HG02938 (cell line): ENCODE data around the gene GBGT1.
"Not testable (repeated sequence)": the region's sequence is repeated elsewhere in the genome, so short reads cannot be mapped to it uniquely, and the experiment has no call there.

Experiments used
- ATAC-seq: cut with Tn5 transposase; IDR thresholded peaks from one replicate; pipeline ENCODE4 v1.9.1; 2021; ENCODE audit warnings: mild to moderate bottlenecking, moderate library complexity; ENCODE audit not compliant: unreplicated experiment

GBGT1 gene

DNA sequence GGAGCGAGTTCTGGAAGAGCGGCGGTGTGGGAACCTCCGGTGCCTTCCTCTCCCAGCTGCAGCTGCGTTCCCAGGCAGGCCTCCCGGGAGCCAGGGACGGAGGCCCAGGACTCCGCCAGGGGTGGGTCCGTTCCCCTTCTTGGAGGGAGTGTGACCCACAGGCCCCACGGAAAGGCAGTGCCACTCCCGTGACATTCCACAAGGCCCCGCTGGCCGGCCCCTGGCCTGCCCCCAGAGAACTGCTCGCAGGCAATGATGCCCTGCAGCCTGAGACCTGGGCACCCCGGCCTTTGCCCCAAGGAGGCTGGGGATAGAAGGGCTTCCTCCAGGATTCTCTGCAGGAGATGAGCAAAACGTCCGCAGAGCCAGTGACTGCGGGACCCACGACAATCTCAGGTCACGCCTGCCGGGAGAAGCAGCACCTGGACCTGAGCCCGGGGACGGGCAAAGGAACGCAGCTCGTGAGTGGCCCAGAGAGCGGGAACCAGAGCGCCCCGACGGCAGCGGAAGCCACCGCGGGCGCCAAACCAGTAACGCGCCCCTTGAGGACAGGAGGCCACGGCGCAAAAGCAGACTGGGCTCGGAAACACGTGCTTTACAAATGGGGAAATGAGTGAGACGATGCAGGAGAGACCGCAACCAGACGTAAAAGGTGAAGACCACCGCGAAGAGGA, 36.1 kb upstream of the GBGT1 start:
- no peak for ATAC-seq

DNA sequence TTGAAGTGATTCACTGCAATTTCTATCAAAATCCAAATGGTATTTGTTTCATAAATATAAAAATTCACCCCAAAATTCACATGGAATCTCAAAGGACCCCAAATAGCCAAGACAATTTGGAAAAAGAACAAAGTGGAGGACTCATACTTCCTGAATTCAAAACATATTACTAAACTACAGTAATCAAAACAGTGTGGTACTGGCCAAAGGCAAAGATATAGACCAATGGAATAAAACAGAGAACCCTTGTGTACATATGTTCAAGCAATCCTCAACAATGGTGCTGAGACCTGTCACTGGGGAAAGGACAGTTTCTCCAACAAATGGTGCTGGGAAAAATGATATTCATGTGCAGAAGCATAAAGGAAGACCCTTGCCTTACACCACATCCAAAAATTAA, 31.3 kb upstream of the GBGT1 start:
- ATAC-seq = no peak

DNA sequence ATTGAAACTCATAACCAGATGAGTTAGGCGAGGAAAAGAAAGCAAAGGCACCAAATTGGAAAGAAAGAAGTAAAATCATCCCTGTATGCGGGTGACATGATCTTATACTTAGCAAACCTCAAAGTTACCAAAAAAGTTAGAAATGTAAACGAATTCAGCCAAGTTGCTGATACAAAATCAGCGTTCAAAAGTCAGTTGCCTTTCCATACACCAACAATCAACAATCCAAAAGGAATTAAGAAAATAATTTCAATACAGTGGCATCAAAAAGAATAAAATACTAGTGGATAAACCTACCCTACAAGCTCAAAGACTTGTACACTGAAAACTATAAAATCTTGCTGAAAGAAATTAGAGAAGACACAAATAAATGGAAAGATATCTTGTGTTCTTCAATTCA, 30.9 kb upstream of the GBGT1 start:
- ATAC-seq = no peak

DNA sequence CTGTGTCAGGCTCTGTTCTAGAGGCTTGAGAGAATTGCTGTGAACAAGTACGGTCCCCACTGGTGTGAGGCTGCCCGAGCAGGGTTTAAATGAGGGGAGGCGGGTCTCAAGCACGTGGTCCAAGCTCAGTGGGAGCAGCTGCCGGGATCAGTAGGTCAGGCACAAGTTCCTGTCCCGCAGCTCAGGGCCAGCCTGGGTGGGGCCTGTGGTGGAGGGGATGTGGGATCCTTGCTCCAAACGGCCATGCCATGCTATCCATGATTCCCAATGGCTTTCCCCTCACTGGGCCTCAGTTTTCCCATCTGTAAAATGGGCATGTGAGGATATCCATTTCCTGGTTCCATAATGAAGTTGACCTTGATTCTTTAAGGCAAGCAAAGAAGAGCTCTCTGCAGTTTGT, 28.3 kb upstream of the GBGT1 start:
- no peak for ATAC-seq

DNA sequence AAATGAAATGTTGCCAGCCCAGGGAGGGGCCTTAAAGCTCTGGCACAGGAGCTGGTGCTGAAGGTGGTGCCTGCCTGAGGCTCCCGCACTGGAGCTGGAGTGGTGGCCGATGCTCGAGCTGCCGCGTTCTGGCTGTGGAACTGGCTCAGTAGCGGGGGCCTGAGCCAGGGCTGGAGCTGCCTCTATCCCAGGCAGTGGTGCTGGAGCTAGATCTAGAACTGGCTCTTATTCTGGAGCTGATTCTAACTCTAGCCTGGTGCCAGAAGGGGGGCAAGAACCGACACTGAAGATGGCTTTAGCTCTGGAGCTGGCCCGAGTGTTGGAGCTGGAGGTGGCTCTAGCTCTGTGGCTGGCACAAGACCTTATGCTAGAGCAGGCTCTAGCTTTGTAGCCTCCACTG, 26.1 kb upstream of the GBGT1 start:
- no peak for ATAC-seq

DNA sequence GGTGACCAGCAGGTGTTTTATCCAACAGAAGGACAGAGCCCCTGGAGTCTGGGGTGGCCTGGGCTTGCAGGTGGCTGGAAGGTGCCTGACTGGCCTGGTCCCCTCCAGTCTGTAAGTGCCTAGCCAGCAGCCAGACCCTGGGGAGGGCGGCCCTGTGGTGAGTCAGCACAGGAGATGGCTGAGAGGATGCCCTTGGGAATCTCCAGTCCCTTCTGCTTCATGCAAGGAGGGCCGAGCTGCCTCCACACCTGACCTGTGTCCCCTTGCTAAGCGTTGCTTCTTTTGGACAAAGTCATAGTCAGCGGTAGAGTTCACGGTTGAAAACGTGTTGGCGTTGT, 25.1 kb upstream of the GBGT1 start:
- ATAC-seq = no peak

DNA sequence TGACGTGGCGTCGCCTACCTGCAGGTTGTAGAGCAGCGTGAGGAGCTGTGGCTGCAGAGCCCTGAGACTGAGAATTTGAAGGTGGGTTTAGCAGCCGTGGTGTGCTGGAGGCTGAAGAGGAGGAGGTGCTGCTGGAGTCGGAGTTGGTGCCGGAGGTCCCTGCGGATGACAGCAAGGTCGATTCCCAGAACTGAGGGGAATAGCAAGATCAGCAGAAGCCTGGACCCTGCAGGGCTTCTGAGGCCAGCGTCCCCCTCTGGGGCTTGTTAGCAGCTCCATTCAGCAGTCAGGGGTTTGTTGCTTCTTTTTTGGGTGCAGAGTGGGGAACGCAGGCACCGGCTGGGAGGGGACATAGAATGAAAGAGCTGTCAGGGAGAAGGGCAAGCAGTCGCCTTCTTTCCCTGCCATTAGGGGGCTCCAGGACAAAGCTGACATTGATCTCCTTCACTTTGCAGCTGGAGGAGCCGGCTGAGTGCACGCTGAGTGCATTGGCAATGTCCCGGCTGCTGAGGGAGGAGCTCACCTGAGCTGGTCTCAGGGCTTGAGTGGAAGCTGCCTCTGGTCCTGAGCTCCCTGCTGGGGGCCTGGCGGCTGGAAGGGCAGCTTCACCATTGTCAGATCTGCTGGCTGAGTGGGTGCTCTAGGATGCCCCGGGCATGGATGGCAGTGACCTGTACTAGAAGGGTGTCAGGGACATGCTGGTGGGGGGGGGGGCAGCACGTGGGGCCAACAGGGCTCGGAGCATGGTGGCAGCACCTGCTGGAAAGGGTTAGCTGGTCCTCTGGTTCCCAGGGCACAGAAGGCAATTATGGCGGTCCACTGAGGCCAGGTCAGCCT, 24.5 kb upstream of the GBGT1 start:
- no peak for ATAC-seq

DNA sequence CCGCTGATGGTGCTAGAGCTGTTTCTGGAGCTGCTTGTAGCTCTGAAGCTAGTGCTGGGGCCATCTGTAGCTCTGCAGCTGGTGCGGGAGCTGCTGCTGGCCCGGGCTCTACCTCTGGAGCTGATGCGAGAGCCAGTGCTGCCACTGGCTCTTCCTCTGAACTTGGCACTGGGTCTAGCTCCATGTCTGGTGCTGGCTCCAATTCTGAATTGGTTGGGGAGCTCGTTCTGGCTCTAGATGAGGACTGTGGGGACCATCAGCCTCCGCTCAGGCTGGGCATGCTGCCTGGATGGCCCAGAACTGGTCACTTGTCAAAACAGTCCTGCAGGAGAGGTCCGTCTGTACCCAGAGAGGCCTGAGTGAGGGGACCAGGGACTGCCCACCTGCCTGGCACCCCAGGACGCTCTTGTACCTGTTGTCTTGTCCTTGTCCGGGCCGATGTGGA, 23.9 kb upstream of the GBGT1 start:
- no peak for ATAC-seq

DNA sequence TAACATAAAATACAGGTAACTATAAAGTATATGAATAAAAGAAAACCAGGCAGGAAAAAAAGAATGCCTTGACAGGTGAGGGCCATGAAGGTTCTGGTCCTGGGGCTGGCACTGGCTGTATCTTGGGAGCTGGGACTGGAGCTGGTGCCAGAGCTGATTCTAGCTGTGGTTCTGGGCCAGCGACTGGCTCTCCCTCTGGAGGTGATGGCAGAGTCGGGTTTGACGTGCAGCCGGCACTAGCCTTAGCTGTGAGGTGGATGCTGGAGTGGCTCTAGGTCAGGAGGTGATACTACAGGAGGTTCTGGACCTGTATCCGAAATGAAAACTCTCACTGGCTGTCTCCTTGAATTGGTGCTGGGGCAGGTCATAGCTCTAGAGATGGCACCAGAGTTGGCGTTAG, 23.0 kb upstream of the GBGT1 start:
- no peak for ATAC-seq

DNA sequence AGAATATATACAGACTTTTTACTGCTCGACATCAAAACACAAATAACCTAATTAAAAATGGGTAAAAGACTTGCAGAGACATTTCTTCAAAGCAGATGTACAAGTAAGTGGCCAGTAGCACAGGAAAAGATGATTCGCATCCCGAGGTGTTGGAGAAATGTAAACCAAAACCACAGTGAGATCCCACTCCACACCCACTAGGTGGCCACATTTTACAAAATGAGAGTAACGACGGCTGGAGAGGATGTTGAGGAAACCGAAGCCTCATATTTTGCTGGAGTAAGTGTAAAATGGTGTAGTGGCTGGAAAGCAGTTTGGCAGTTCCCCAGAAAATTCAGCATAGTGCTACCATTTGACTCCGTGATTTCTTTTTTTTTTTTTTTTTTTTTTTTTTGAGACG, 21.3 kb upstream of the GBGT1 start:
- ATAC-seq = no peak

DNA sequence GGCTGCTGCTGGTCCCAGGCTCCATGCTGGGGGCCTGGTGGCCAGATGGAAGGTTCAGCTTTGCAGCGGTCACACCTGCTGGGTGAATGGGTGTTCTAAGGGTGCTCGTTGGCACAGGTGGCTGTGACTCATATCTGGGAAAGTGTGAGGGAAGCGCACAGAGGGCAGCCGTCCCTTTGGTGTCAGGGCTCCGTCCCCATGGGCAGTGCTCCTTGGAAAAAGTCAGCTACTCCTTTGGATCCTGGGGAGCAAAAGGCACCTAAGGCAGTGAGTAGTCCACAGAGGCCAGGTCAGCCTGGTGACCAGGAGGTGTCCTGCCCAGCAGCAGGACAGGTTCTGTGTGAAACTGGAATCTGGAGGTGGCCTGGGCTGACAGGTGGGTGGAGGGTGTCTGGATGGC, 18.4 kb upstream of the GBGT1 start:
- no peak for ATAC-seq

DNA sequence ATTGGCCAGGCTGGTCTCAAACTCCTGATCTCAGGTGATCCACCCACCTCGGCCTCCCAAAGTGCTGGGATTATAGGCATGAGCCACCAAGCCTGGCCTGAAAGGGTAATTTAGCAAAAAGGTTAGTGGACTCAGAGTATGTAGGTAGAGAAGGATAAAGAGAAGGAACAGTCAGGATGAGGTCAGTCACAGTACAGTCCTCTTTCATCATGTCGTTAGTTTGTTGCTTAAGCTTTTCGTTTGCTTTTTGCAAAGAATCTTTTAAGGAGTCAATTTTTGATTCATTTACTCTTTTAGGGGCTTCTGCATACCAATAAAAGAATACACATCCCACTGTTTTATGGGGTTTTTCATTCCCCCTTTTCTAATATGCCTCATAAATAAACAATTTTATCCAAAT, 17.8 kb upstream of the GBGT1 start:
- no peak for ATAC-seq

DNA sequence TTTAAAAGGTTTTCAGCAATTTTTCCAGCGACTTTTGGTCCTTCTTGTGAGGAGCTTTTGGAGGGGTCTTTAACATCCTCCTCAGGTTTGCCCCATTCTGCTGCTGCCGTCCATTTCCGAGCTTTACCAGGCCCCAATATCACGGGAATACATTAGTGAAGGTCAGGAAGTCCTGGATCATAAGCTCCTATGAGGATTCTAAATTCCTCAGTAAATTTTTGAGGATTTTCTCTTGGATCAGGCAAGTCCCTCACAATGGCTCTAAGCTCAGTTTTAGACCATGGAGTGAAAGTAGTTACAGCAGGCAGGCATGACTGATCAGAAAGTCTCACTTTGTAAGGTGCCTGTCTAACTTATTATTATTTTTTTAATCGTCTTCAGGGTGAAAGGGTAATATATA, 17.2 kb upstream of the GBGT1 start:
- no peak for ATAC-seq

DNA sequence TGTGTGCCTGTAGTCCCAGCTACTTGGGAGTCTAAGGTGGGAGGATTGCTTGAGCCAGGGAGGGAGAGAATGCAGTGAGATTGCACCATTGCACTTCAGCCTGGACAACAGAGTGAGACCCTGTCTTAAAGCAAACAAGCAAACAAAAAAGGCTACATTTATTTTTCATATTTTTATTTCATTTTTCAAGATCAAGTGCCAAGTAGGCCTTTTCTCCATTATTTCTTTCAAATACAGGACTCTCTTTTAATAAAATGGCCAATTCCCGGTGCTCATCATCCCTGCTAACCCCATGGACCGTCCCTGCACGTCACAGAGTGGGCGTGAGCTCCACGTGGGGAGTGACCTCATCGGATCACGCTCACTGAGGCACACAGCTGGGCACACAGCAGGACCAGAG, 9.3 kb upstream of the GBGT1 start:
- ATAC-seq = no peak

DNA sequence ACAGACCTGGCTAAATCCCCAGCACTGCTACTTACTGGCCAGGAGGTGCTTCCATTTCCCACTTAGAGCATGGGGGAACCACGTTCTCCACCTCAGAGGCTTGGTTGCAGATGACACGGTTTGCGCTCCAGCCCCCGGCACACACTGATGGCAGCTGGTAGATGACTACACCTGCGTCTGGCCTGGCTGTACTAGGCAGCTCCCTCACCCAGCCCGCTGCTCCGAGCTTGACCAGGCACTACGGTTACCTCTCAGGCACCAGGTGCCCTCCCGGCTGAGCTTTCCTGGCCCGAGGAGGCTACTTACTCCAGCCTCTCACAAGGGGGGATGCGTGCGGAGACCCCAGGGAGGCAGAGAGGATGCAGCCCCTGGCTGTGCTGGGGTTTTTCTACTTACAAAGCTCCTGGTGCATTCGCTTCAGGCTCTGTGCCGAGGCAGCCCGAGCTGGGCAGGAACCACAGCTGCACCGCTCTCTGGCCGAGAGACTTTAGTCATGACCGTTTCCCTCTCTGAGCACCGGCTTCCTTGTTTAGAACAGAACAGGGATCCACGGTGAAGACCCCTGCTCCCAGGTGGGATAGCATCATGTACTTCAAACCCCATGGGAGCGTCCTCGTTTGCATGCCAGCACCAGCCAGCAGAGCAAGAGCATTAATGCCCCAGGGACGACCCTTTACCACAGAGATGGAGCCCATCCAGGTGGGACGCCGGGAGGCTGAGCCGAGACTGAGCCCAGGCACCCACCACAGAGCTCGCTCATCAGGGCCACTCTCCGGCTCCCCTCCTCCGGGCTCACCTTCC, 7.6 kb upstream of the GBGT1 start:
- ATAC-seq = no peak

DNA sequence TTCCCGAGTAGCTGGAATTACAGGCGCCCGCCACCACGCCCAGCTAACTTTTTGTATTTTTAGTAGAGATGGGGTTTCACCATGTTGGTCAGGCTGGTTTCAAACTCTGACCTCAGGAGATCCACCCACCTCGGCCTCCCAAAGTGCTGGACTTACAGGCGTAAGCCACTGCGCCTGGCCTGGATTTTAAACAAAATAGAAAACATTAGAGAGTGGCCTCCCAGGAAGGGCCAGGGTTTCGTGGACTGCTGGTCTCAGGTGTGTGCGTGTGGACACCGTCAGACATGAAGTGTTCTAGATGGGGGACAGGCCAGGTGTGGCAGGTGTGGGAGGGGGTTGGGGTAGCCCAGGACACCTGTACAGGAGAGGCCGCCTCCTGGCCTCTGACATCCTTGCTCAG, 7.0 kb upstream of the GBGT1 start:
- ATAC-seq = no peak

DNA sequence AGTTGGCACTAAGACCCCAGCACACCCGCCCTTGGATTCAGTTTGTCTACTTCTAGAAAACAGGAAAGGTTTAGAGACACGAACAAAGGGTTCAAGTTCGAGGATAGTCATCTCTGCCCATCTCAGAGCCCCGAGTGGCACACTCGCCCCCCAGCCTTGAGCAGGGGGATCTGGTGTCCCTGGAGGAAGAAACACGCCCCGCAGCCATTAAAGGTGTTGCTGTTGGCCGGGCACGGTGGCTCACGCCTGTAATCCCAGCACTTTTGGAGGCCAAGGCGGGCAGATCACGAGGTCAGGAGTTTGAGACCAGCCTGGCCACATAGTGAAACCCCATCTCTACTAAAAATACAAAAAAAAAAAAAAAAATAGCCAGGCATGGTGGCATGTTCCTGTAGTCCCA, 6.0 kb upstream of the GBGT1 start:
- not testable (repeated sequence) for ATAC-seq

DNA sequence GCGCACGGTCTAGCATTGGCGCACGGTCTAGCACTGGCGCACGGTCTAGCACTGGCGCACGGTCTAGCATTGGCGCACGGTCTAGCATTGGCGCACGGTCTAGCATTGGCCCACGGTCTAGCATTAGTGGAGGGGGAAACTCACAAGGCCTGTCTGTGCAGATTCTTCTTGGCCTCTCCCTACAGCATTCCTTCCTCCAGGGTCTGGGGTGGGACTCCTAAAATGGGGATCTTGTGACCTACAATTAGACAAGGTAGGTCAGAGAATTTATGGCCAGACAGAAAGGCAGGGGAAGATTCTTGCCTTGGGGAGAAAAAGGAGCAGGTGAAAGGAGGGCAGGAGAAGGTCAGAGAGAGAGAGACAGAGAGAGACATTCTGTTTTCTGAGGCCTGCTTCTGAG, 5.4 kb upstream of the GBGT1 start:
- no peak for ATAC-seq

DNA sequence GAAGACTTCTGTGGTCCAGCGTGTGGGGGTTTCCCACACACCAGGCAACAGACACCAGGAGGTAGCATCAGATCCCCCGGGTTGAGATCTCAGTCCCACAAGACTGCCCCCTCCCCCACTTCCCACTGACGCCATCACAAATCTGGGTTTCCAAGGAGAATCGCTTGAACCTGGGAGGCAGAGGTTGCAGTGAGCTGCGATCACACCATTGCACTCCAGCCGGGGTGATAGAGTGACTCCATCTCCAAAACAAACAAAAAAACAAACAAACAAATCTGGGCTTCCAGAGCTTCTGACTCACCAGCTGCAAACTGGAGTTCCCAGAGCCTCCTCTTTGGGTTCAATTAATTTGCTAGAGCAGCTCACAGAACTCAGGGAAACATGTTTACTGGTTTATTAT, 4.7 kb upstream of the GBGT1 start:
- ATAC-seq = no peak

DNA sequence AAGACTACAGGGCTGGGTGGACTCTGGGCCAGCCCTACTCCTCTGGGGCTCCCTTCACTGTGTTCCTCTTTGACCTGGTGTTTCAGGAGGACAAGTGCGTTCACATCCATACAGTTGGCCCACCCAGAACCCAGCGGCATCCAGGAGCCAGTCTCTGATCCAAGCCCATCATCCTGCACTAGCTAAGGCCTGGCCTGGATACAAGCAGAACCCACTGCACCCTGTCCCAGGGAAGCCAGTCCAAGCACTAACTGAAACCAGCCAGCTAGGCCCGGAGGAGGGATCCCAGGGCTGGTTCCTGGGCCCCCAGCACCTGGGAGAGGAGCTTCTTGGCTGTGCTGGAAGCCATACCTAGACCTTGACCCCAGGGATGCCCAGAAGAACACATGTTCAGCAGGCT, 4.1 kb upstream of the GBGT1 start:
- no peak for ATAC-seq

DNA sequence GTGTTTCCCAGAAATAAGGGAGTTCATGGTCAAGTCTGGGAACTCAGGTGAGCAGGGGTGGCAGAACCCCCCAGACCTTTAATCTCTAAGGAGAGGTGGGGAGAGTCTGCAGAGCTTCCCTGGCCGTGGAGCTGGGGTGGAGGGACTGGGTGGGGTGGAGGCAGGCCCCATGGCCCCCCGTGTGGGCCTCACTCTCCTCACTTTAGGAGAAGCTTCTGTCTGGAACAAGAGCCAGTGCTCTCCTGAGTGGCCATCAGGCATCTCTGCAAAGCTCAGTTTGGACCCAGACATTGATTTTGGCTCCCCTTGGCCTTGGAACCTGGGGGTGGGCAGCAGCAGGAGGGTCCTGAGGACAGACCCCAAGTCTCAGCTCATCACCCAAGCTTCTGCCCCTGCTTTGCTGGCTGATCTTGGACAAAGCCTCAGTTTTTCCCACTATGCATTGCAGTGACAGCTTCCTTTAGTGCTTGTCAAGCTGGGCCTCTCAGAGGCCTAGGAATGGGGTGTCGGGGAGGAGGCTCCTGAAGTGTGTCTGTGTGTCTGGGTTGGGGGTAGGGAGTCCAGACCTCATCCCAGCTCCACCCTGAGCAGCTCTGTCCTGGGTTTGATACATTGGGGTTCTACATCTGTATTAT, 3.5 kb upstream of the GBGT1 start:
- no peak for ATAC-seq
